NCI-H2107 treated with DMSO at 0.1 percent for 48 hours (cell line): ENCODE data around the gene DCST2.
A peak's percentile ranks its signal among the peaks of the same experiment; 100 is the strongest.

Experiments used
- DNase-seq: peaks from one replicate; lab custom pipeline; 2025; ENCODE audit not compliant: unreplicated experiment; lab: John Stamatoyannopoulos, UW

Gene DCST2

DNA sequence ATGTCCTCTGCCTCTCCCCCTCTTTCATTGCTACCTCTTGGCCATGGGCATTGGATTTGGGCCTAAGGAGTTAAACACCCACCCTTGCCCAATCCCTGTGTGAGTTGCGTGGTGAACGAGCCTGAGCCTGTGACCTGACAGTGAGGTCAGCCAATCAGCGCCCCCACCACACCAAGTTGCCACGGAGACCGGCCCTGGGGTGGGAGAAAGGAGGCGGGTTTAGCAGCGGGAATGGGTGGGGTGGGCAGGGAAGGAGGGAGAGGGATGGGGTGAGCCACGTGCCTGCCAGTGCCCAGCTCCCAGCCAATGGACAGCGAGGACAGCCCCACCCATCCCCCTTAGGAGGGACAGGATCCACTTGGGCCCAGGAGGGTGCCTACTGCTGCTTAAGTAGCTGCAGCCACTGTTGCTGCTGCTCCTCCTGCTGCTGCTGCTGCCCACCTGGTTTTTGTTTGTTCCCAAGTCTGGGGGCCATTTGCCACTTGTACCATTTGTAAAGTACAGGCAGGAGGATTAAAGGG lies 21.5 kb downstream of the DCST2 start:
- peak; percentile 61 for DNase-seq

GRCh38 chr1:155011437-155012025 lies 22.1 kb downstream of the DCST2 start:
- DNase-seq, result no peak

DNA sequence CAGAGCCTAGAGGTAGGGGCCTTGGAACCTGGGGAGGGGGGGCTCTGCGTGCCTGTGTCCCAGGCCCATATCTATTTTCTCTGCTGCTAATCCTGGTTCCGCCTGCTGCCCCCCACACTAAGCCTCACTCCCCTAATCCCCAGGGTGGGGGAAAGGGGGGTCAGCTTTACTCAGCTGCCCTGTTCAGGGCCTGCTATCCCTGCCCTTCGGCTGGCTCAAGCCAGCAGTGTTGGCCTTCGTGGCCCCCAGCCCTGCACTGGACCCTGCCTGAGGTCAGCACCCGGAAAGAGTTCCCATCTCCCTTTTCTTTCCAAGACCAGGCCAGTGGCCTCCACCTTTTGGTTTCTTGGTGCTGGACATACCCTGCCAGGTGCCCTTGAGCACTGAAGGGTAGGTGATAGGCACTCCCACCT lies 22.6 kb downstream of the DCST2 start:
- DNase-seq, result no peak

GRCh38 chr1:155010211-155010918 lies 23.2 kb downstream of the DCST2 start:
- no peak for DNase-seq

DNA sequence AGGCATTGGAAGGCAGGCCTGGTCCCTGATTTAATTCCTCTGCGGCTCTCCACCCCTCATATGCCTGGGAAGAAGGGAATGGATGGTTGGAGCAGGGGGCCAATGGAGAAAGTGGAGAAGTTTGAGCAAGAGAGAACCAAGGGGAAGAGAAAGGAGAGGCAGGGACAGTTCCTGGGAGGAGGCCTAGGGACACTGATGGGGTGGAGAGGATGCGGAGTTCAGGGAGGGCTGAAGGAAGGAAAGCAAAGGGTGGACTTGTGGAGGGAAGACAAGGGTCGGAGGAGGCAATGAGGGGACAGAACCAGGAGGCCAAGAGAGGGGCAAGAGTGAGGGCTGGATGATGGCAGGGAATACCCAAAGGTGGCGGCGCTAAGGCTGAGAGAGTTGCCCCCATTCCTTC lies 23.8 kb downstream of the DCST2 start:
- DNase-seq, result no peak

GRCh38 chr1:155009221-155009711 lies 24.3 kb downstream of the DCST2 start:
- DNase-seq, result no peak

DNA sequence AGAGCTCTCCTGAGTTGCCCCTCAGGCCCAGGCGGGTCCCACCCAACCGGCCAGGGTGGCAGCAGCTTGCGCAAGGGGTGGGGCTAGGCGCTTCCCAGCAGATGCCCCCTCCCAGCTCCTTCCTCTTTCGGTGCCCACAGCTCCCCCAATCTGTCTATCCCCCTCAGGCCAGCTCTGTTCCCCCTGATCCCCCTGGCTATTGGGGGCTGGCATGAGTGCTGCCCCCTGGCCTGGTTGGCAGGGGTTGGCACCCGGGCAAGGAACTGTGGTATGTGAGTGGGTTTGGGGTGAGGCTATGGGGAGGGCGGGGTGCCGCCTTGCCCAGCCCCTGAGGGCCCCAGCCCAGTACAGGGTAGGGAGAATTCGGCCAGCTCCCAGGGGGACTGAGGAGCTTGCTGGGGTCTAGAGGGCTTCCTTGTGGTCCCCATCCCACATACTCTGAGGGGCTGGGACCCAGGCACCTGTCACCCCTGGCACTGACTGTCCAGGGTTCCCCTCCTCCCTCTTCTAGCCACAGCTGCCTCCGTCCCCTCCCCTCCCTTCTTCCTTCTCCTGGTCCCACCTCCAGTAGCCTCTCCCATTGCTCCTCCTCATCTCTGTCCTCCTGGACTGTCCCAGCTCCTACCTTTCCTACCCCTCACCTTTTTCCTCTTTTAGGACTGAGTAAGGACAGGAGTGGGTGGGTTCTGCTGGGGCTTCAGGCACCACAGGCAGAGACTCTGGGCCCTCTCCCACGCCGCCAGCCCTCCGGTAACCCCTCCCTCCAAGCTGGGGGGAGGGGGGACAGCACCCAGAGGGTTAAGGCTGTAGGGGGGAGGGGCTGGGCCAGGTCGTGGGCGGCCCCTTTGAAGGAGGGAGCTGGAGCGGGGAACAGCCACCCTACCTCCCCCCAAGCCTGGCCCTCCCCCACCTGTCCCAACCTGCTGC lies 25.3 kb downstream of the DCST2 start:
- DNase-seq, result no peak

- no peak for DNase-seq
Measured at GRCh38 chr1:155007251-155007828, 26.2 kb downstream of the DCST2 start.

DNA sequence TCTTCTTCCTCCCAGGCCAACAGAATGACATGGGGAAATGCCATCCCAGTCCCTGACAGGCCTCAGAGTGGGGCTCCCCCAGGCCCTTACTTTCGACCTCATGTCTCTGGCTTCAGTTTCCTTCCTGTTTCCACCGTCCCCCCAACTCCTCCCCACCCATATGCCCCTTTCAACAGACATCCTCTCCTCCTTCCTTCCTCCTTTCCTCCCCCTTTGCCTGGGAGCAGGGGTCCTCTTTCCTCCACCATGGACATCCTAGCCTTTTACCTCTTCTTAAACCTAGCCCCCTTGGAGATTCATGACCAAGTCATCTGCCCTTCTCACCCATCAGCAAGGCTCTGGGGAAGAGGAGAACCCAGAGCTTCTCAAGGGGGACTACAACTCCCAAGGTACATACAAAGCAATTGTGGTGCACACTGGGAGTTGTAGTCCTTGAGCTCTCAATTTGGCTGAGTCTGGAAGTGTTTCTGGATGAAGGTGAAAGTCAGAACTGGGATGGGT lies 26.9 kb downstream of the DCST2 start:
- no peak for DNase-seq

- DNase-seq, result no peak
Measured at GRCh38 chr1:155005076-155006011, 28.2 kb downstream of the DCST2 start.

DNA sequence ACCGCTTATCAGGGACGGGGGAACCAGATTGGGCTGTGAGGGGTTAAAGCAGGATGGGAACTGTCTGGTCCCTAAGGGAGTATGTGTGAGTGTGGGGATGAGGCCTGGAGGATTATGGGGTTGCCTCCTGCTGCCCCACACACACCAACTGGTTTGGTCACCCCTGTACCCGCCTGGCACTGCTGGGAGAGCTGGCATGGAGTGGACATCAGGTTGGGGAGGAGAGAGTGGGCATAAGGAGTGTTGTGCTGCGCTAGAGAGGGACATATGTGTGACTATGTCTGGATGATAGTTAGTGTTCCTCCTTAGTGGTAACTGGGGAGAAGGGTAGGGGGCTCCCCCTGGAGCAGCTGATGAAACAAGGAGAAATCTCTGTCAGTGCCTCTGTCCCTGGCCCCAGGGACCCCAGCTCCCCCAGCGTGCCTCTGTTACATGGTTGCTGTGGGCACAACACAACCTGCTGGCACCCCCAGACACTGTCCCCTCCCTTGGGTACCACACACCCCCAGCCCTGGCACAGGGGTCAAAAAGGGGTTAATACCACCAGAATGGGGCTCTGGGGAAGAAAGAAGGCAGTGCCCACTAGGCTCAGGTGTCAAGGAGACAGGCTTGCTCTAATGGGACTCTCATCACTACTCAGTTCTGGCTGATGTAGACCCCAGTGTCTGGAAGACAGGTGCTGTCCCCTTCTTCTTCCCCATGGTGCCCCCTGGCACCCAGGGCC lies 29.1 kb downstream of the DCST2 start:
- DNase-seq, result no peak

GRCh38 chr1:155003766-155004351 lies 29.7 kb downstream of the DCST2 start:
- no peak for DNase-seq

DNA sequence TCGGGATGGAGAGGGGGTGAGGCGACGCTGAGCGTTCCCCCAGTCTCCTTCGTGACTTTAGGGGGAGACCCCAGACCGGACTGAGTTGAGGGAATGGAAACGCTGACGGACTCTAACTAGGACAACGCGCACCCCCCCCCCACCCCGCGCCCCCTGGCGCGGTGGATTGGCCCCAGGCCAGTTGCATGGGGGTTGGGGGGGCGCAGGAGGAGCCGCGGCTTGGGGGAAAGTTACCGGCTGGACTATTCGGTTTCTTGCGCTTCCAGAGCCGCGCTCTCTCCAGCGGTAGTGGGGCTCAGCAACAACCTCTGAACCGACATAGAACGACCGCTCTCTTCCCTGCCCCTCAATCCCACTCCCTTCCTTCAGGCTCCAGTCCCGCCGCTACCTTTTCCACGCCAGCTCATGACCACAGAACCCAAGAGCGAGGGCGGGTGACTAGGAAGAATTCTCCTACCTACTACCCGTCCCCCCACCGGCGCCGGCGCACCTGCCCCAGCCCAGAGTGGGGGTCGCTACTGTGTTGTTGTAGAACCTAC lies 30.3 kb downstream of the DCST2 start:
- DNase-seq, result peak; percentile 37

DNA sequence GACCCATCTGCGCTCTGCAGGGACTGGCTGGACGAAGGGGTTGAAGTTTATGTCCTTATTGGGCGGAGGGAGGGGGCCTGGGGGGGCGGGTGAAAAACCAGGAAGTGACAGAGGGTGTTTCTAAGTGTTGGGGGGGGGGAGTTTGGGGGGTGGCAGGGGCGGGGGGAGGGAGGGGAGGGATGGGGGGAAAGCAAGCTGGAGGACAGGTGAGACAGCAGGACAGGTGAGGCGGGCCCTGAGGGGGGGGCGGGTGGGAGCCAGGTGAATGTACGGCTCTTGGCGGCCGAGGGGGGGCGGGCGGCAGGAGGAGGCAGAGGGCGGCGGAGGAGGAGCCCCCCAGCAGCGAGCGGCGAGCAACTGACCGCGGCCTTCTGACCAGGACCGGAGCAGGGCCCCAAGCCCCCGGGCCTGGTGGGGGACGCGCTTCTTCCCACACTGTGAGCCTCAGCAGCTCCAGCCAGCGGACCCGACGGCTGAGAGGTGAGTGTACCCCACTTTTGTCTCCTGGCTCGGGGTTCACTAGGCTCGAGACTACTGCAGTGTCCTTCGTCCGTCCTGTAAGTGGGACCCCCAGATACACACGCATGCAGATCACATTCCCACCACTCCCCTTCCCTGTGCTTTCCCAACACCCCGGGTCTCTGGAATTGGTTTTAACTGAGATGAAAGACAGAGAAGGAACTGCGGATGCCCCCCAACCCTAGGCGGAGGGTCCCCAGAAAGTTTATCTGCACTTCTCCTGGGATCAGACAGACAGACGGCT lies 30.9 kb downstream of the DCST2 start, which contains the start of gene ZBTB7B:
Gene ZBTB7B, plus strand, starts transcription at position 339 of the 763 bp plus-strand sequence. CDS start 11,859 bp downstream, outside the sequence.
- DNase-seq, result no peak

- DNase-seq, result peak; percentile 99
Measured at GRCh38 chr1:155001675-155002463, 31.7 kb downstream of the DCST2 start.

GRCh38 chr1:155001425-155001674 lies 32.2 kb downstream of the DCST2 start:
- DNase-seq, result no peak
